ENCODE data around the gene PLEKHG7. TPM values are rescaled to one million over a fixed set of nuclear protein-coding genes. Genes with fewer than 3 reads are reported as not detected.
"Not testable (repeated sequence)": the region's sequence is repeated elsewhere in the genome, so short reads cannot be mapped to it uniquely, and the experiment has no call there.

PLEKHG7 gene
- total RNA-seq, 1 donor from 2014 or later = 0.29 TPM

GRCh38 chr12:92745856-92746550 is 43.2 kb downstream of the PLEKHG7 start:
- peak; percentile 24 for DNase-seq (ENCODE audit: low spot score)

DNA sequence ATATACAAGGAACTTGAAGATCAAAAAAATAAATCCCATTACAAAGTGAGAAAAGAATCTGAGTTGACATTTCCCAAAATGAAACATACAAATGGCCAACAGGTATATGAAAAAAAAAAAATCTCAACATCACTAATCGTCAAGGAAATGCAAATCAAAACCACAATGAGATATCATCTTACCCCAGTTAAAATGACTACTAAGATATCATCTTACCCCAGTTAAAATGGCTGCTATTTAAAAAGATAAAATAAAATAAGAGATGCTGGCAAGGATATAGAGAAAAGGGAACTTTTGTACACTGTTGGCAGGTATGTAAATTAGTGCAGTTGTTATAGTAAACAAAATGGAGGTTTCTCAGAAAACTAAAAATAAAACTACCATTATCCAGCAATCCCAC is 44.4 kb downstream of the PLEKHG7 start:
- DNase-seq (ENCODE audit: low spot score) = no peak

- not testable (repeated sequence) for DNase-seq (ENCODE audit: low spot score)
These were observed 46.9 kb downstream of the PLEKHG7 start for GRCh38 chr12:92749691-92750090.

DNA sequence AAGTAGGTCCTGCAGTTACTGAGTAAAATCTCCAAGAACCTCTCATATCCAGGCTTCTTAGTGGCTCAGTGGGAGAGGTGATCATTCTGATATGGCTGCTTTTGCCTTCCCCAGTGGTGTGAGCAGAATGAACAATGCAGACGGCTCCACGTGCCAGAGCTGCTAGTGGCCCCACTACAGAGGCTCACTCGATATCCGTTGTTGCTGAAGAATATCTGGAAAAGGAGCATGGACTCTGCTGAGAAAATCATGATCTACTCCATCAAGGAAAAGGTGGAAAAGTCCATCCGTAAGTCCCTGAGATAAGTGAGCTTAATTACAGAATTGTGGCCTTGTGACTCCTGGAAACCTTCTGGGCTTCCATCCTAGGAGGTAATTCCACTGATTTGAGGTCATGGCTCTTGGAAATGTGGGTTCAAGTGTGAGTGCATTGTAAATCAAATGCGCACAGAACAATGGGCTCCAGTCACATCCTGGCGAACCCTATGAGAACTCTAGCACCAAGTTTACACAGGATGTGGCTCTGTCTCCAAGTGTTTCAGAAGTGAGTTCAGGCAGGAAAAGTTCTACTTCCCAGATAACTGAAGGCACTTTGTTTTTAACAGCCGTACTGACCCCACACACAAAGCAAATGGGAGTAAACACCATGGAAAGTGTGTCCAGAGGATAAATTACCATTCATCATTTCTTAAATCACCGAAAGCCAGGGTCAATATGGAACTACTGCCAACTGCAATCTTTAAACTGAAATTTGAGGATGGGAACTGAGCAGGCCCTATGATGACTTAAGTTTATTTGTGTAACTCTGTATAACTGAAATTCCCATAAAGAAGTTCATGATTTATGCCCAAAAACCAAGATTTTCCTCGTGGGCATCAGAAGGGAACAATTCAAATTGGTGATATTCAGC is 51.4 kb downstream of the PLEKHG7 start:
- DNase-seq (ENCODE audit: low spot score) = no peak

GRCh38 chr12:92756898-92757596 is 54.3 kb downstream of the PLEKHG7 start:
- DNase-seq (ENCODE audit: low spot score) = no peak

- no peak for DNase-seq (ENCODE audit: low spot score)
These were observed 54.9 kb downstream of the PLEKHG7 start for GRCh38 chr12:92757597-92758121.

GRCh38 chr12:92759634-92760268 is 57.0 kb downstream of the PLEKHG7 start:
- DNase-seq (ENCODE audit: low spot score) = no peak

GRCh38 chr12:92762773-92763172 is 60.0 kb downstream of the PLEKHG7 start:
- no peak for DNase-seq (ENCODE audit: low spot score)

GRCh38 chr12:92764831-92765230 is 62.0 kb downstream of the PLEKHG7 start:
- DNase-seq (ENCODE audit: low spot score) = no peak

DNA sequence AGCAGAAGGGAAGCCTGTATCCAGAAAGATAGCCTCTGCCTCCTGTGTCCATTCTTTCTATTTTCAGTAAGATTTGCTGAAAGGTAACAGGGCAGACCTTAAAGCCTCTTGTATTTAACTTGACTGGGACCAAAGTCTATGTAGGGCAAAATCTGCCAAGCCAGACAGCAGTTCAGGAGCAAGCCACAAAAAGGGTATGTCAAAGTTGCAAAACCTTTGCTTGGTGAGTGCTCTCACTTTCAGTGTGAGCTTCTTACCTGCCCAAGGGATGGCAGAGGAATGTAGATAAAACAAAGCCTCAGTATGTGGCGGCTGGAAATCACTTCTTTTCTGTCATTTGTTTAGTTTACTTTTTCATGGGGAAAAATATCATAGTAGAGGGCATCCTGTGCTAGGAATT is 63.1 kb downstream of the PLEKHG7 start:
- DNase-seq (ENCODE audit: low spot score) = no peak

DNA sequence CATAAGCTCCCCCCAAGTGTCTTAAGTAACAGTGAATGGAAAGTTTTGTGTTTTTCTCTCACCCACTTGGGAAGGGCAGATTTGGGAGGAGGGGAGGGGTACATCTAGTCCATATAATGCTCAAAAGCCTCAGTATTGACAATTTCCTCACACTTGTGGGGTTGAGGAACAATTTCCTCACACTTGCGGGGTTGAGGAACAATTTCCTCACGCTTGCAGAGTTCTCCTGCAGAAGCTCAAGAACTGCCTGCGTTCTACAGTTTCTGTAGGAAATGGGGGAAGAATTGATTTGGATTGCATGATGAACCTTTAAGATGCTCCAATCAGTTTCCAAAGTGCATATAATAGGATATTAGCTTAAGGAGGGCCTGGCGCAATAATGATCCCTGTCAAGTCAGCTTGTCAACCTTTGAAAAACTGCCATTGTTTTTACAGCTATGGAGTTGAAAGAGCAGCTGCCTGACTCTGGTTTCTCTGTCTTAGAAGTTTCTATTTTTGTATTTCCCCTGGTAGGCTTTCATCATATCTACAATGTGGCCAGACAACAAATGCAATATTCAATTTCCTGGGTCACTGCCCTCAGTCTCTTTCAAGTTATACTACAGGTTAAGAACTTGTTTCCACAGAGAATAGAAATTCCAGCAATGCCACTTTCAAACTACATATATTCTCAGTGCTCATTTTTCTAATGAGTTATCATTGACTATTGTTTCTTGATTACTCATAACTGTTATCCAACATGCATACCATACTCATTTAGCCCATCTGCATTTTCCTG is 66.5 kb downstream of the PLEKHG7 start:
- DNase-seq (ENCODE audit: low spot score) = no peak

GRCh38 chr12:92771001-92771400 is 68.2 kb downstream of the PLEKHG7 start:
- DNase-seq (ENCODE audit: low spot score) = no peak

GRCh38 chr12:92775416-92775815 is 72.6 kb downstream of the PLEKHG7 start:
- DNase-seq (ENCODE audit: low spot score) = no peak

DNA sequence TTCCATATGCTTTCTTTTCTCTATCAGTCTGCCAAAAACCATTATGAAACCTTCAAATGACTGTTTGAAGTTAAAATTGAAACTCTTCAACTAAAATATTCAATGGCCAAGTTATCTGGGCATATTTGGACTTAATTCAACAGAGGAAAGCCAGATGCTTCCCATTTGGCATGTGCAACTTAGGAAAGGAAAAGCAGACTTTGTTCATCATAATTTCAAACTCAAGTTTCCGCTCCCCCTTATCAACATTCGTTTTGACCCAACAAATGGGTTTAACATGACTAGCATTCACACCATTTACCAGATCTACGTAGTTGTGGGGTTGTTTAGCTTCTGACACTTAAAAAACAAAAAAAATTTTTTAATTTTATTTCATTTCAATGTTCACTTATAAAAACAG is 75.7 kb downstream of the PLEKHG7 start:
- DNase-seq (ENCODE audit: low spot score) = no peak

GRCh38 chr12:92779902-92780301 is 77.1 kb downstream of the PLEKHG7 start:
- no peak for DNase-seq (ENCODE audit: low spot score)

- no peak for DNase-seq (ENCODE audit: low spot score)
These were observed 81.6 kb downstream of the PLEKHG7 start for GRCh38 chr12:92784356-92784755.

GRCh38 chr12:92784797-92785562 is 82.2 kb downstream of the PLEKHG7 start:
- no peak for DNase-seq (ENCODE audit: low spot score)

DNA sequence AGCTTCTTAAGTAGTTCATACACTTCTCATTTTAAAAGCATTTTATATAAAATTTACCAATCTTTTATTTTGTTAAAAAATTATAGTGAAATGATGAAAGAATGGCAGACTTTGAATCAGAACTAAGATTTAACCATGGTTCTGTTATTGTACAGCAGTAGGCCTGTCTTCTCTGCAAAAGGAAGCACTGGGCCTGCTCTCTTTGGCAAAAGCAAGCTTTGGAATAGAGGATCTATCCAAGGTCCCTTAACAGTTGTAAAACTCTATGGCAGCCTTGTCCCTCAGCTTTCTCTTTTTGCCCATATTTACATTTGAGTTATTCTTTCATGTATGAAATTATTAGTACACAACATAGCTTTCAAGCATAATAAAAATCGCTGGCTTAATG is 82.8 kb downstream of the PLEKHG7 start:
- DNase-seq (ENCODE audit: low spot score) = no peak

DNA sequence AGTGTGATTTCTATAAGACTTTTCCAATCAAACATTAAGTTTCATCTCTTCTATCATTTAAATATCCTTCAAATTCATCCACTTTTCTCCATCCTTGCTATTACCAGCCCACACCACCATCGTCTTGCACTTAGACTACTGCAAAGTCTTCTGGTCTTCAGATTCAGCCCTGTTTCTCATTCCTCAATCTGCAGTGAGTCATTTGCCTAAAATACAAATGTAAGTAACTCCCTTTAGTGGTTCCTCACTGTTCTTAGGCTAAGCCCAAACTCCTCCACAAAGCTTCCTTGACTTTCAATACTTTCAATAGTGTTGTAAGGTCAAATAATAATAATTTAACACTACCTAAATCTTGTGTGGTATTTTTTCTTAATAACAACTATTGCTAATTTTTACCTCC is 83.3 kb downstream of the PLEKHG7 start:
- no peak for DNase-seq (ENCODE audit: low spot score)

DNA sequence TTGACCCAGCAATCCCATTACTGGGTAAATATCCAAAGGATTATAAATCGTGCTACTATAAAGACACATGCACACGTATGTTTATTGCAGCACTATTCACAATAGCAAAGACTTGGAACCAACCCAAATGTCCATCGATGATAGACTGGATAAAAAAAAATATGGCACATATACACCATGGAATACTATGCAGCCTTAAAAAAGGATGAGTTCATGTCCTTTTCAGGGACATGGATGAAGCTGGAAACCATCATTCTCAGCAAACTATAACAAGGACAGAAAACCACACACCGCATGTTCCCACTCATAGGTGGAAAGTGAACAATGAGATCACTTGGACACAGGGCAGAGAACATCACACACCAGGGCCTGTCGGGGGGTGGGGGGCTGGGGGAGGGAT is 91.6 kb downstream of the PLEKHG7 start:
- not testable (repeated sequence) for DNase-seq (ENCODE audit: low spot score)

Data from mucosa of gallbladder (tissue), 1 donor.